Putamen (tissue), 1 donor: Measurements from ENCODE around the gene MYEOV.

Source experiments
- DNase-seq: peaks from one replicate; pipeline ENCODE4 v3.0.0-alpha.2; 2016; ENCODE audit warnings: low spot score

Gene MYEOV

DNA sequence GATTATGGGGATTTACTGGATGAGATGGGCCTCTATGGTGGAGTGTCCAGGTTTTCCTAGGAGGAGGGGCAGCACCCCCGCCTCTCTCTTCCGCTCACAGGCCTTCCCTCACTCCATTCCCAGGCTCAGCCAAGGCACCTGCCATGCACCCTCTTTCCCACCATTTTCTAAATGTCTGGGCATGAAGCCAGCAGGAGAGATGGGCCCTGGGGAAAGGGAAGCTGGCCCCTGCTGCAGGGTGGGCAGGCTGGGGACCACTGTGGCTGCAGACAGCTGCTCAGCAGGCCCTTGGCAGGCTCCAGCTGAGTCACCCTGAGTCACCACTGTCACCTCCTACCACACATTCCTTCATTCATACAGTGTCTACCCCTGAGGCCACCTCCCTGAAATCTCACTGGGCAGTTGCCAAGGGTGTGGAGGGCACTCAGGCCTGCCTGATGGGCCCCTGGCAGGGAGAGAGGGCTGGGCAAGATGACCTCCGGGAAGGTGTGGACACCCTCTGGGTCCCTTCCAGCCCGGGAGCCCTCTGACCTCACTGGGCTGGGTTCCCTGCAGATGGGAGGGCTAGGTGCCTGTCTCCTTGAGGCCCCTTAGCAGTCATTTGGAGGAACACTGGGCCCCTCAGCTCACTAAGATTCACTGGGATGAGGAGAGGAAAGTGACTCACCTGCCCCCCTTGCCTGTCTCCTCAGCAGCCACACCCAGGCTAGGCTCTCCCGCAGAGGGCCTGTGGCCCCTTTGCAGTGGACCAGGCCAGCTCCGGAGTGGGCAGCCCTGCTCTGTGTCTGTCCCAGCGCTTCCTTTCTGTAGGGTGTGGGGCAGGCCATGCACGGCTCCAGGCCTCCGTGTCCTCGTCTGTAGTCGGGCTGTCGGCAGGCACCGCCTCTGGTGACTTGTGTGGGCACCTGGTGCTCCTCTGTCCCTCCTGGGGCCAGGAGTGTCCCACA, 7.8 kb downstream of the MYEOV start:
- no peak for DNase-seq

DNA sequence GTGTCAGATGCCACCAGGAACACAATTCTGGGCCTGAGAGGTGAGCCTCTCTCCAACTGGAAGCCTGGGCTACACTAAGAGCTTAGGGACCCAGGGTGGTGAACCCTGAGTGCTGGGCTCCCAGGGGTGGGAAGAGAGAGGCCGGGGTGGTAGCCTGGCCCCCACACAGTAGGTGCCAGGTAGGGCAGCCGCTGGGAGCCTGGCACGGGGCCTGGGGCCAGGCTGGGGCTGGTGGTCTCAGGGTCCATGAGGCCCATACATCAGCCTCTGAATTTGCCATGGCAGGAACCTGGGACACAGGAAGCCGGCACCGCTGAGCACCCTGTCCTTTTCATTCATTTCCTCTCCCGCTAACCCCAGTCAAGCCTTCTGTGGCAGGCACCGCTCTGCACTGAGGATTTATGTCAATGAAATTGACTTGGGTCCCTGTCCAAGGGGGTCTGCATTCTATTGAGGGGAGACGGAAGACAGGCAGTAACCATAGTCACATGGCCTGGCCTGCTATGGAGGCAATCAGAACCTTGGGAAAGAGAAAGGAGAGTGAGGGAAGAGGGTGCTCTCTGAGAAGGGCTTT, 8.6 kb downstream of the MYEOV start:
- no peak for DNase-seq

GRCh38 chr11:69303427-69303826, 9.5 kb downstream of the MYEOV start:
- no peak for DNase-seq

GRCh38 chr11:69304258-69304657, 10.3 kb downstream of the MYEOV start:
- no peak for DNase-seq

DNA sequence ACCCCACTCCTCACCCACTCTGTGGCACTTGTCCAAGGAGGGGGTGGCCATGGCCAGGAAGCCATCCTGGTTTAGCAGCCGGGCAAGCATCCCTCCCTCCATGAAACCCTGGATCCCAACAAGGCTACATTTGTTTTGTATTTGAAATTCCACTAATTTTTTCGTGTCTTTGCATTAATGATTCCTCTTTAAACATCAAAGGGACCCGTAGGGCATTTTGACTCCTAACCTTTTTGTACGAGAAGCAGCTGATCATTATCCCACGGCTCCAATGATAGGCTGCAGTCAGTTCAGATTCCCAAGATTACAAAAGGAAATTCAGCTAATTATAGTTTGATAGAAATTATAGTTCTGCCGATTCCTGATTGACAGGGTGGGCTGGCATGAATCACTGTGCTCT, 10.7 kb downstream of the MYEOV start:
- no peak for DNase-seq

DNA sequence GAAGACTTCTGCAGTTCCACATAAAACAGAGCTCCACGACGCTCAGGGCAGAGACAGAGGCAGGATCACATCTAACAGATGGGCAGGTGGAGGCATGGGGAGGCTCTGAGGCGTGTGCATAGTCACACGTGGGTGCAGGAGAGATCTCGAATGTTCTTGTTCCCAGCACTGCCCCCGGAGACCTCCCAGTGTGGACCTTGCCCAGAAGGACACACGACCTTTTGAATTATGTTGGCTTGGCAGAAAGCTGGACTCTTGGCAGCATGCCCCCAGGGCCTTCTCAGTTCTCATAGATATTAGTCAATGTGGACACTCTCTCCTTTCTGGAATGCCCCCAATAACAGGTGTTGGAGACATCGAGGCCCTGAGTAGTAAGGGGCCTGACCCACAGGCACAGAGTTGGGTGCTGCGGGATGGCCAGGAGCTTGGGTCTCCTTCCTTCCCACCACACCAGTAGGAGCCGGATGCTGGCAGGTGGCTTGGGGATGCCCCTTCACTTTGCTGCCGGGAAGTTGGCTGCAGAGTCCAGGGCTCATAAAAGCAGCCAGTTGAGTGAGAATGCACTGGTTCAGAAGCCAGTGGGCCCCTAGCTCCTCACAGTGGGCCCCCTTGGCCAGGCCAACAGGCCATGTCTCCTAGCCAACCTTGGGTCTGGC, 12.1 kb downstream of the MYEOV start:
- DNase-seq = no peak

GRCh38 chr11:69306821-69307220, 12.9 kb downstream of the MYEOV start:
- DNase-seq = no peak

GRCh38 chr11:69307421-69307820, 13.5 kb downstream of the MYEOV start:
- DNase-seq = no peak

DNA sequence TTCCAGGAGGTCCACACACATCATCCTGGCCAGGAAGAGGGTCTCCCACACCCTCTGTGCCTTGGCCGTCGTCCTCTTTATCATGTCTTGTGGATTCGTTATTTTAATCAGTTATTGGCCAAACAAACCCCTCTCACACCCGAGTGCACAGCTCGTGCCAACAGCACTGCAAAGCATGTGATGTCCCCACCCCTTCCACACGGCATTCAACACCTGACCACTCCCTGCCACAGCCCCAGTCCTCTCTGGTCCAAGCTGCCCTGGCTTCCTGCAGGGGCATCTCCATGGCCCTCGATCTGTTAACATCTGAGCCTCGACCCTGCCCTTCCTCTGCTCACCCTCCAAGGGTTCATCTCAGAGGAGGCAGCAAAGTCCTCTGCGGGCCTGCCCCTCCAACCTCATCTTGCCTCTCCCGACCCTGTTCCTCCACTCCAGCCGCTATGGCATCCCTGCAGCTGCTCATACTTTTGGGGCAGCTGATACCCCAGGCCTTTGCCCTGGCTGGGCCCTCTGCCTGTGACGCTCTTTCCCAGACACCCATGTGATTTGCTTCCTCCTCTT, 14.0 kb downstream of the MYEOV start:
- DNase-seq = no peak

- no peak for DNase-seq
Observed at GRCh38 chr11:69308491-69308911, 14.5 kb downstream of the MYEOV start.

GRCh38 chr11:69308936-69309615, 15.1 kb downstream of the MYEOV start:
- DNase-seq = no peak

DNA sequence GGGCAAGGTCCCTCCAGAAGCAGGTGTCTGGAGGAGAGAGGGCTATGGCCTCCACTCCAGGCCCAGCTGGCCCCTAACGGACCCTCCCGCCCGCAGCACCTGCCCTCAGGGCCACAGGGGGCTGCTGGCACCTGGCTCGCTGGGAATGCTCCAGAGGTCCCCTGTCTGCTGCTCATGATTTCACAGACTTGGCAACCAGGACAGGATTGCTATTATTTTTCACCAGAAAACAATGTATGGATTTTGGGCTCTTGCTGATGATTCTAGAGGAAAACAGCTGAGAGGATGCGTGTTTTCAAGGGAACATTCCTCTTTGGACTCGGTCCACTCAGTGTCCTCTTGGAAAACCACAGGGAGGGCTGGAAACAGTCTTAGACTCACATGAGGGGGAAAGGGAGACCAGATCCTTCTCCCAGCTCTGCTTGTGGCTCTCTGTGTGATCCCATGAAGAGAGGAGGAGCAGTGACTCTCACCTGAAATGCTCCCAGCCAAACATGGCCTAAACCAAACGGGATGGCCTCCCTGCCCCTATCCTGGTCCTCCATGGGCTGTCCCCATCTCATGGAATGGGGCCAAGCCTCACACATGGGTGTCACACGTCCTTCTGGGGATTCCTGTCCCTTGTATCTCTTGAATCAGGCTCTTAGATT, 15.8 kb downstream of the MYEOV start:
- no peak for DNase-seq

DNA sequence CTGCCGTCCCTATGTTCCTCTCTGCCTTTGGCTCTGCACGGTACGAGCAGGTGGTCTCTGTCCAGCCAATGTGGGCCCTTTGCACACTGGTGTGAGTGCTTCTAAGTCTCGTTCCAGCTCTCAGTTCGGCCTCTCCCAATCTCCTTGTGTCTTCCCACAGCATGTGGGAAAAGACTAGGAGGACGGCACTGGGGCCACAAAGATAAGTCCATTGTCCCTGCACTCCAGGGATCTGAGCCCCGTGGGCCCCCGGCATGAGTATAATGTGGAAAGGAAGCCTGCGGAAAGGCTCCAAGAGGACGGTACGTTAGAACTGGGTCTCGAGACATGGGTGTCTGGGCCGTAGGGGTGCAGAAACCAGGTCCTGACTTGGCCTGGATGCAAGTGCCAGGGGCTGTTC, 16.4 kb downstream of the MYEOV start:
- no peak for DNase-seq

DNA sequence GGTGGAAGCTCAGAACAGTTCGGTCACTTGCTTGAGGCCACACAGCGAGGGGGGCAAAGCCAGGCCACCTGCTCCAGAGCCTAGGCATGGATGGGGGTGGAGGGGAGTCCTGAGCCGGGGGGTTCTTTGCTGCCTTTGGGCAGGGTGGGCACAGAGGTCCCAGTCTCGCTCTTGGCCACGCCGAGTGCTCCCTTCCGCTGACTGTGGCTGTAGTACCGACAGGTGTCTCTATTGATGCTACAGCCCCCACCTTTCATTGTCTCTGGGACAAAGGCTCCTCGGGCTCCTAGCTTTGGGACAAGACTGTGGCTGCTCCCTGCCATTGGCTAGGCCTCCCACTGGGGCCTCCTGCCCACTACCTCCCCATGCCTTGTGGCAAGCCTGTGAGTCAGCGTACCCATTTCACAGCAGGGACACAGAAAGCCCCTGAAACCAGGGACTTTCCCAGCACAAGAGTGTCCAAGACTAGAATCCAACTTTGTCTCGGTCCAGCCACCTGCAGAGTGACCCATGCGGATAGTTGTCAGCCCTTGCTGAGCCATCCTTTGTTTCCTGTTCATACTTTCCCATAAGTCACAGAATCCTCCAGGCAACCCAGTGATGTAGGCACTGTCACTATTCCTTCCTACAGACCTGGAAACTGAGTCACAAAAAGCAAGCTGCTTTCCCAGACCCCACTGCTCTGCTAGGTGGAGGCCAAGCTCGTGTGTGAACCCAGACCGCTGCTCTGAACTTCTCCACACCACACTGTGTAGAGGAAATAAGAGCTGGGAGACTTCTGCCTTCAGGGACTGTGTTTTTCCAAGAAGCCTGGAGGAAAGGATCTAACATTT, 17.2 kb downstream of the MYEOV start:
- no peak for DNase-seq

DNA sequence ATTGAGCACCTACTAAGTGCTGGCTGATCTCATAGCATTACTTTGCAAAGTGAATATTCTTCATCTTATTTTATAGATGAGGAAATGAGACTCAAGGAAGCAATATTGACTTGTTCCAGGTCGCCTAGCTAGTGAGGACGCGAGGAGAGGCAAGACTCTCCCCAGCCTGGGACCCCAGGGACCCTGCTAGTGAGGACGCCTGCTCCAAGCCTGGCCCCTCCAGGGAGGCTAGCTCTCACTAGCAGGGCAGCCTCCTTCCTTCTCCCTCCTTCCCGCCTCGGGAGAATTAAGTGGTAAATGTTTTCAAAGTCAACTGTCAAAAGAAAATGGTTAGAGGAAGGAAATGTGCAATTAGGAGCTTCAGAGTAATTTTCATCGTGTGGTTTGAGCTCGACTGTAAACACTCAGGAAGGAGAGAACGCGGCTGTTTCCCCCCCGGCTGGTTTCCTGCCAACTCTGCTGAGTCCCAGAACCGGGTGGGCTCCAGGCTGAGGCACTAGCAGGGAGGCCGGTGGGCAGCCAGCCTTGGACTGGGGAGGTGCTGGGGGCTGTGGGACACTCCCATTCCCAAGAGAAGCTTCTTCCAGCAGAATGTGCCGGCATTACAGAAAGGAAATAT, 17.9 kb downstream of the MYEOV start:
- no peak for DNase-seq

DNA sequence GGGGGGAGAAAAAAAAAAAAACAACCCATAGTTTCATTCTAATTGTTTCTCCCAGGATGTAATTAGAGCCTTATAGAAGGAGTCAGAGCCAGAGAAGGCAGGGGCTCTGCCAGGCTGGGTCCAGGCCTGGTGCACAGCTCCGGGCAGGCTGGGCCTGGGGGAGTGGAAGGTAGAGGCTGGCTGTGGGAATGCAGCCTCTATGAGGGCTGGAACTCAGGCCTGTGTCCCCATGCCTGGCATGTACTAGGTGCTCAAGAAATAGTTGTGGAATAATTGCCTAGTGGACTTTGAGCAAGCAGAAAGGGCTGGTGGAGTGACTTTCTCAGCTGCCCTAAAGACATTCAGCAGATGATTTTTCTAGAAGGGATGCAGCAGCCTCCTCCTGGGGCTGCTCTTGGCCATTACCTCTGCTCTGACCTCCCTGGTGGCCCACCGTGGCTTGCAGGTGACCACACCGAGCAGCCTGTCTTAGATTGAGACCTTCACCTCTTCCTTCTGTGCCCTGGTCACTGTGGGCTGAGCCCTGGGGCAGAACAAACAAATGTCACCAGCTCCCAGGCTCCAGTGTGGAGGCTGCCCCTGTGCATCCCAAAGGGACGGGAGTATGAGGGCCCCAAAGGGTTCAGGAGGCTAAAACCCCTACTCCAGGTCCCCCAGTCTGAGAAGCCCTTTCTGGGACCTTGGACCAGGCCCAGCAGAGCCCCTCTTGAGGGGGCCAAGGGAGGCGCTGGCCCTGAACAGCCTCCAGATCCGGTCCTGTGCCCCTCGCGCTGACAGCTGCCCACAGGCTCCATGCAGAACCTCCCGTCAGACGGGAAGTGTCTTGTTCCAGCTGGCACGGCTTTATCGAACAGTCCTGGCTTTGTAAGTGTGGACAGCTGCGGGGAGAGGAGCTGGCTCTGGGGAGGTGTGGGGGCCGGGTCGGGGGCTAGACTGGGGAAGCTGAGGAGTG, 18.8 kb downstream of the MYEOV start:
- no peak for DNase-seq

DNA sequence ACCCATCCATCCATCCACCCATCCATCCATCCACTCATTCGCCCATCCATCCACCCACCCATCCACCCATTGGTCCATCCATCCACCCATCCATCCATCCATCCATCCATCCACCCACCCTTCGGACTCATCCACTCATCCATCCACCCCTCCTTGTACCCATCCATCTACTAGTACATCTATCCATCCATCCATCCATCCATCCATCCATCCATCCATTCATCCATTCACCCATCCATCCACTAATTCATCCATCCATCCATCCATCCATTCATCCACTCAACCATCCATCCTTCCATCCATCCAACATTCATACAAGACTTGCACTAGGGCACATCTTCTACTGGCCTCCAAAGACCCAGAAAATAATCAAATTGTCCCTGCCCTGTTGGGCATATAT, 20.0 kb downstream of the MYEOV start:
- no peak for DNase-seq

DNA sequence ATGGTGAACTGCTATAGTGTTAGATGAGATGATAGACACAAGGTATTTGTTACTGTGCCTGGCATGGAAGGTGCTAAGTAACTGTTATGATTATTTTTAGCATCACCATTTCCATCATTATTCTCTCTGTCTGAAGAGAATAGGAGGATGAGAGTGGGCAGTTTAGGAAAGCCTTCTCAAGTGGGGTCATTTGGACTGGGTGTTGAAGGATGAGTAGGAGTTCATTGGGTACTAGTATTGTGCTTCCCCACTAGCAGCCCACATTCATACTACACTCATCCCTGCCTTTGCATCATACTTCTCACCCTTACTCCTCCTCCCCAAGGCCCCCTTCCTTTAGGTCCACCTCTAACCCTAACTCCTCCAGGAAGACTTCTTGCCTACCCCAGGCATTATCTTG, 20.6 kb downstream of the MYEOV start:
- DNase-seq = no peak

DNA sequence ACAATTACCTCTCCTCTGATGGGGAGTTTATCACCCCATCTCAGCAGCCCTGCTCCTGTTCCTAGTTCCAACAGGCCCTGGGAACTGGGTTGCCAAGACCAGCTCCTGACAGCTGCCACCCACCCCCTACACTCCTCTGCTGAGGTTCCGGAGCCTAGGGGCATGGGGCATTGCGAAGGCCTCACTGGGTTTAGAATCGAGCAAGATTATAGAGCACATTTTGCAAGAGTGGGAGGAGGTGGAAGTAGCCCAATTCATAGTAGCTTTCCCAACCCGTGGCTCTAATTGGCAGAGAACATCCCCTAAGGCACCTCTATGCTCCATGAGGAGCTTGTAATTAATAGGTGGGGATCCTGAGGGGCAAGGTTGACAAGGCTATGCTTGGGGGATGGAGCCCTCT, 23.0 kb downstream of the MYEOV start:
- DNase-seq = no peak
